BJ (cell line): Measurements from ENCODE around the gene BCAR1. TPM values are rescaled to one million over a fixed set of nuclear protein-coding genes. Genes with fewer than 3 reads are reported as not detected.

Source experiments
- CTCF ChIA-PET: fragments of 350-600 bp; formaldehyde crosslinking; extraction: SDS; loops from one replicate; lab custom pipeline; 2021; ENCODE audit warnings: antibody characterized with exemption, inconsistent platforms; lab: Yijun Ruan, JAX
- POLR2A ChIA-PET: fragments of 300-600 bp; sonication (Branson Sonifier 250); formaldehyde crosslinking; extraction: SDS; loops from one replicate; lab custom pipeline; 2021; ENCODE audit warnings: antibody characterized with exemption; lab: Charles Lee
- DNase-seq: peaks from one replicate; pipeline ENCODE4 v3.0.0-alpha.2; 2011; ENCODE audit warnings: low read depth
- H3K27me3 ChIP-seq: 2 replicates; pipeline ENCODE4 v1.6.0; 2011; ENCODE audit warnings: low read length; ENCODE audit not compliant: control insufficient read depth, insufficient read depth
- H3K36me3 ChIP-seq: 2 replicates; pipeline ENCODE4 v1.5.1; 2011; ENCODE audit warnings: low read length; ENCODE audit not compliant: control insufficient read depth, insufficient read depth
- H3K4me3 ChIP-seq: 2 replicates; pipeline ENCODE4 v1.5.1; 2011; ENCODE audit warnings: low read depth, mild to moderate bottlenecking, control low read depth, low read length
- CTCF ChIP-seq: IDR thresholded peaks from 2 replicates; pipeline ENCODE4 v1.5.1; 2011; ENCODE audit warnings: low read depth, mild to moderate bottlenecking, control low read depth, inconsistent platforms, low read length, moderate library complexity; ENCODE audit not compliant: insufficient read depth
- polyA plus RNA-seq: library from polyadenylated mRNA; depleted of rRNA; stranded (reverse); fragments of >200 nt; gene quantifications from 2 replicates; pipeline ENCODE4 v1.2.3, GENCODE V29; 2011

The BCAR1 gene
- polyA plus RNA-seq, 1 experiment: 57.3 TPM

GRCh38 chr16:75229172-75230031 is 22.0 kb downstream of the BCAR1 start:
- no peak overlapping the region for H3K4me3 ChIP-seq
- ChIA-PET POLR2A (no interaction called here), CTCF (interaction anchor here (1.2 kb wide), 1 partner anchor 160 kb away, joined by 4 read pairs; no protein-coding TSS in a partner anchor)
- H3K36me3 ChIP-seq: peaks cover 41% of the 10 kb centered on the region
- DNase-seq: no peak
- no peak for TF ChIP-seq CTCF
- H3K27me3 ChIP-seq: no peaks in the 10 kb centered on the region

- Histone ChIP-seq H3K27me3 (no peaks in the 10 kb centered on the region), H3K36me3 (peaks cover 33% of the 10 kb centered on the region), H3K4me3 (no peak overlapping the region)
- no peak for DNase-seq
- ChIA-PET CTCF (interaction anchor here (0.6 to 1.2 kb wide), 5 partner anchors 77 to 289 kb away, joined by 3 to 4 read pairs (median 4); no protein-coding TSS in a partner anchor), POLR2A (no interaction called here)
- no peak for TF ChIP-seq CTCF
These were observed 23.1 kb downstream of the BCAR1 start for GRCh38 chr16:75228143-75228976.

- H3K36me3 ChIP-seq: peaks cover 30% of the 10 kb centered on the region
- TF ChIP-seq CTCF: no peak
- H3K4me3 ChIP-seq: no peak overlapping the region
- DNase-seq: no peak
- no peaks in the 10 kb centered on the region for H3K27me3 ChIP-seq
- ChIA-PET POLR2A (no interaction called here), CTCF (interaction anchor here (0.6 to 1.1 kb wide), 2 partner anchors 78 to 164 kb away, joined by 4 read pairs; no protein-coding TSS in a partner anchor)
These were observed 23.9 kb downstream of the BCAR1 start for GRCh38 chr16:75227361-75228142.

GRCh38 chr16:75226550-75227360 is 24.7 kb downstream of the BCAR1 start:
- Histone ChIP-seq H3K4me3 (no peak overlapping the region), H3K27me3 (no peaks in the 10 kb centered on the region), H3K36me3 (peaks cover 30% of the 10 kb centered on the region)
- no peak for DNase-seq
- POLR2A ChIA-PET: no interaction called here
- CTCF ChIA-PET: interaction anchor here (0.6 to 0.7 kb wide), 2 partner anchors 20 to 122 kb away, joined by 3 read pairs; no protein-coding TSS in a partner anchor
- no peak for TF ChIP-seq CTCF
